Stimulated activated effector memory CD8-positive, alpha-beta T cell treated with anti-CD3 and anti-CD28 coated beads, Interleukin-12 subunit alpha, Interleukin-12 subunit beta, amount 100 ng/mL, for 72 hours (primary cell): ENCODE measurements around the gene TSPAN9.
A peak's percentile ranks its signal among the peaks of the same experiment; 100 is the strongest.

ENCODE experiments used
- ATAC-seq: fragments of 150-1000 bp; cut with Tn5 transposase; 2 replicates; pipeline ENCODE4 v1.10.0; 2021
- DNase-seq, 2 donors: peaks; one replicate each; pipeline ENCODE4 v3.0.0; 2021 to 2022; ENCODE audit warnings: low spot score in 2 of 2
- H3K27ac Mint-ChIP-seq: one replicate; pipeline ENCODE4 v1.8.0; 2022; ENCODE audit warnings: mild to moderate bottlenecking, mixed read lengths
- H3K36me3 Mint-ChIP-seq: one replicate; pipeline ENCODE4 v1.8.0; 2022; ENCODE audit warnings: mild to moderate bottlenecking, mixed read lengths
- H3K4me1 Mint-ChIP-seq: one replicate; pipeline ENCODE4 v1.8.0; 2022; ENCODE audit warnings: mixed read lengths
- H3K4me3 Mint-ChIP-seq: one replicate; pipeline ENCODE4 v1.8.0; 2022; ENCODE audit warnings: mild to moderate bottlenecking, mixed read lengths
- H3K9me3 Mint-ChIP-seq: one replicate; pipeline ENCODE4 v1.8.0; 2022; ENCODE audit warnings: mixed read lengths

The TSPAN9 gene

DNA sequence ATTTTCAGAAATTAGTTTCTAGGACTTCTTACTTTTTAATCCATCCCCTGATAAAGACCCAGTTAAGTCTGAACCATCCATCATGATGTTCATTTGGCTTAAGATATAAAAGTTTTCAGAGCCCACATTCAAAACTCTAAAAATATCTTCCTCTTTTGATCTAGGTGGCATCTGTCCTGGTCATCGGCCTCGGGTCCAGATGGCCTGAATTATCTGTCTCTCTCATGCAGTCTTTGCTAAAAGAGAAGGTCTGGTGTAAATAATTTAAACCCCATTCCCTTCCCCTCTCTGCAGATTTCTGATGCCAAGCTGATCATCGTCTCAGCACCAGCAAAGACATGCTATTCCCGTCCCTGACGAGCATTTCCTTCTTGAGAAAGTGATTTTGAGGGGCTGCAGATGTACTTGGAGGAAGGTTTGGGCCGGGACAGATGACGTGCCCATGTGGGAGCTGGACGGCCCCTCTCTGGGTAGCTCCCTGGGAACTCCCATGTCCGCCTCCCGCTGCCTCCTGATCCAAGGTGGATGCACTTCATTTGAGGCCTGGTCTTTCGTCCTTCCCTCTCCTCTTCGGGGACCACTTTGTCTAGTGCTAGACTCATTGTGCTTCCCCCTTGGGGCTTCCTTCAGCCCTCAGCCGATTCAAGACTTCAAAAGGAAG, 240.8 kb downstream of the TSPAN9 start:
- Mint-ChIP-seq H3K36me3 (no peaks in the 10 kb centered on the region), H3K9me3 (no peaks in the 10 kb centered on the region)
- ATAC-seq, result no peak

DNA sequence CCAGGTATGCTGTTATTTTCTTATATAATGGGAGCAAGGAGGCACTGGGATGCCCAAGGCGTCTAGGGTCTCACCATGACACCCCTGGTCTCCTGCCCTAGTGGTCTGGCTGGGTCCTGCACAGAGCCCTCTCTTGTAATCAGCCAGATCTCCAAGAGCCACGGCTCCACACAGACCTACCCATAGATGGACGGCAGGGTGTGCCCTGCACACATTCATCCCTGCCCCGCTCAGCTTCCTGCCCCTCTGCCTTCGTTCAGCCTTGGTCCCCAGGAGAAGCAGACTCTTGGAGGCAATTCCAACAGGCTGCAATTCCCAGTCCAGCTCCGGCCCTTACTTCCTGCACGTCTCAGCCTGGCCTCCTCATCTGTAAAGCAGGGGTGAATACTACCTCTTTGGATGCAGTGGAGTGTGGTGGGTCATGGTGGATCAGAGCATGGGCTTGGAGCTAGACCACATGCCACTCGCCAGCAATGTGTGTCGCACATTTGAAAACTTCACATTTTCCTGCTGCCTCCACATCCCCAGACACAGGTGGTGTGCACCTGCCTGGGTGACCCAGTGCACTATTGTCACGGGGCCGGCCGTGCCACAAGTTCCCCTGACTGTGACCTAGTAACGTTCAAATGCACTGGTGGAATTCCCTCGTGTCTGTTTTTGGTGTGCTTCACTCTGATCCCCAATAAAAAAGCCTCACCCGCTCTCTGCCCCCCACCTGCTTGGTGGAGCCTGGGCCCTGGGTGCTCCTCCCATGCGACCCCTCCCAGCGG, 242.7 kb downstream of the TSPAN9 start:
- Mint-ChIP-seq H3K9me3 (no peaks in the 10 kb centered on the region), H3K27ac (no peak overlapping the region), H3K4me1 (no peaks in the 10 kb centered on the region), H3K4me3 (no peak overlapping the region), H3K36me3 (no peaks in the 10 kb centered on the region)
- DNase-seq (no peak), ATAC-seq (peak; percentile 16)

More for the DNA sequence above, 240.8 kb downstream of the TSPAN9 start:
- H3K27ac Mint-ChIP-seq, result no peak overlapping the region
- no peak for DNase-seq
- no peaks in the 10 kb centered on the region for H3K4me1 Mint-ChIP-seq
- H3K4me3 Mint-ChIP-seq, result no peak overlapping the region

DNA sequence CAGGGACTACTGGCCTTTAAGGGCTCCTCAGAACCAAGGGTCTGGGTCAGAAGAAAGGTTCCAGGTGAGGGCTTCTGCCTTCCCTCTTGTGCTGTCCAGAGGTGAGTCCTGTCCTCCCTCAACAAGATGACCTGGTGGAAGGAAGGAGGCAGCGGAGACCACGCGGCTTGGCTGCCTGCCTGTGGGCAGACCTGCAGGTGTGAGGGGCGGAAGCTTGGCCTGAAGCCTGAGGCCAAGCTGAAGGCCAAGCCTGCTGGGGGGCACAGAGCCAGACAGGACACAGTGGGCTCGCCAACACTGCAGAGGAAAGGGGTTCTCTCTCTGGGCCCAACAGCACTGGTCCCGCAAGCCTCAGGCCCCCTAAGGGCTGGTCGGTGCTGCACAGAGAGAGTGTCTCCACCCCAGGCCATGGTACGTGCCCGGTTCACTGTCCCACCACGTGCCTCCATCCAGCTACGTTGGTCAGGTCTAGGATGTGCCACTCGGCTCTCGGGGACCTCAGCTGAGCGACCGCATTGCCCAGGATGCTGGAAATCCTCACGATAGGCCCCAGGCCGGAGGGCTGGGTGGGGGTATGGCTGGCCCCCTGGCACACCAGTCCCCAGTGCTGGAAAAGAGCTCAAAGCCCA, 243.8 kb downstream of the TSPAN9 start:
- Mint-ChIP-seq H3K4me1 (no peaks in the 10 kb centered on the region), H3K27ac (no peak overlapping the region), H3K4me3 (no peak overlapping the region), H3K9me3 (no peaks in the 10 kb centered on the region), H3K36me3 (no peaks in the 10 kb centered on the region)
- ATAC-seq, result no peak
- no peak for DNase-seq

DNA sequence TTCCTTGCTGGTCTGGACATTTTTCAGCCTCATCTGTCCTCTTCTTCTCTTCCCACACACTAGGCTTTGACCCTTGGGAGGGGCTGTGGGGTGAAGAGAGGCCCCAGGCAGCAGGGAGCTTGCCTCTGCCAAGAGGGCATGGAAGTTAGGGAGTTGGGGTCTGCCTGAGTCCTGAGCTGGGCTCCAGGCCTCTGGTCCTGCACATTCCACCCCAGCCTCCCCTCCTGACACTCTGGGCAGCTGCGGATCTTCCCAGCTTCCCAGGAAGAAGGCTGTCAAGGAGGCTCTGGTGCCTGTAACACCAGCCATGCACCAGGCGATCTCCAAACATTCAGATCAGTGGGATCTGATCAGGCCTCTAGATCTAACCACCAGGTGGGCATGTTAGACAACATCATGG, 244.7 kb downstream of the TSPAN9 start:
- Mint-ChIP-seq H3K27ac (no peak overlapping the region), H3K36me3 (no peaks in the 10 kb centered on the region), H3K4me1 (no peaks in the 10 kb centered on the region), H3K4me3 (no peak overlapping the region), H3K9me3 (no peaks in the 10 kb centered on the region)
- no peak for DNase-seq
- ATAC-seq, result no peak

DNA sequence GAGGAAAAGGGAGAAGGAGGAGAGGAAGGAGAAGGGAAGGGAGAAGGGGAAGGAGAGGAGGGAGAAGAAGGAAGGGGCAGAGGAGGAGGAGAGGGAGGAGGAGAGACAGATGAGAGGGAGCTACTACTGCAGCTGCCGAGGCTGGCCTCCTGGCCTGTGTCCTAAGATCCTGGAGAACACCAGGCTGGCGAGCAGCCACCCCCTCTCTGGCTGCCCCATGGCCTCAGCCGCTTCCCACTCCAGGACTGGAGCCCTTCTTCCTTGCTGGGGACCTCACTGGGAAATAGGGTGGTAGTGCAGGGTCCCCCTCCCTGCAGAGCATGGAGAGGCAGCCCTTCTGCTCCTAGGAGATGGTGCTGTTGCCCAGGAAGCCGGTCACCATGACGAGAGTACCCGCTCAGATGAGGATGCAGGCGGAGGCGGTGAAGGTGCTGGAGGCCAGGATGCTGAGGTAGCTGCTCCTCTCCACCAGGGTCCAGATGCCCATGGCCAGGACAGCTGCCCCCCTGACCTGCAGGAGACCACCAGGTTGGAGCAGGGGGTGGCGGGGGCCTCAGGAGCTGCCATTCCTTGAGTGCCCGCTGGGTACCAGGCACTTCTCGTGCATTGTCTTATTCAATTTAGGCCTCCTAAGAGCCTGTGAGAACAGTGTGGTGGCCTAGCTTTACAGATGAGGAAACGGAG, 246.0 kb downstream of the TSPAN9 start:
- H3K36me3 Mint-ChIP-seq, result no peaks in the 10 kb centered on the region
- H3K27ac Mint-ChIP-seq, result no peak overlapping the region
- DNase-seq, result no peak
- ATAC-seq, result no peak
- H3K9me3 Mint-ChIP-seq, result no peaks in the 10 kb centered on the region
- no peak overlapping the region for H3K4me3 Mint-ChIP-seq
- H3K4me1 Mint-ChIP-seq, result no peaks in the 10 kb centered on the region

DNA sequence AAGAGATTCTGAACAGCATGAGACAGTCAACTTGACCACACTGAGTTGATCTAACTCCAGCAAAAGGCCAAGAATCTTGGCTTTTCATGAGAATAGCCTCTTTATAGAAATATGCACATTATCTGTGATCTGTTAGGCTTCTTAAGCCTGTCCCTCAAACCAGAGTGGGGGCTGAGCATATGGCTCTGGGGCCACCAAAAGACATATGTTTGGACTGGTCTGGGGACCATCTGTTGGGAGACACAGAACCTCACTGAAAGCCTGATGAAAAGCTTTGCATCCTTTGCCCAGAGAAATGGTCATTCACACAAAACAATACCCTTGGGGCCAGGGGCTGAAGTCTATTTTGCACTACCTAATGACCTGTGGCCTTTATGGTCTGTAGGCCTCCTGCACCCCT, 248.6 kb downstream of the TSPAN9 start:
- ATAC-seq, result no peak
- Mint-ChIP-seq H3K36me3 (no peaks in the 10 kb centered on the region), H3K4me1 (no peaks in the 10 kb centered on the region), H3K9me3 (no peaks in the 10 kb centered on the region), H3K4me3 (no peak overlapping the region), H3K27ac (no peak overlapping the region)
- DNase-seq, result no peak

DNA sequence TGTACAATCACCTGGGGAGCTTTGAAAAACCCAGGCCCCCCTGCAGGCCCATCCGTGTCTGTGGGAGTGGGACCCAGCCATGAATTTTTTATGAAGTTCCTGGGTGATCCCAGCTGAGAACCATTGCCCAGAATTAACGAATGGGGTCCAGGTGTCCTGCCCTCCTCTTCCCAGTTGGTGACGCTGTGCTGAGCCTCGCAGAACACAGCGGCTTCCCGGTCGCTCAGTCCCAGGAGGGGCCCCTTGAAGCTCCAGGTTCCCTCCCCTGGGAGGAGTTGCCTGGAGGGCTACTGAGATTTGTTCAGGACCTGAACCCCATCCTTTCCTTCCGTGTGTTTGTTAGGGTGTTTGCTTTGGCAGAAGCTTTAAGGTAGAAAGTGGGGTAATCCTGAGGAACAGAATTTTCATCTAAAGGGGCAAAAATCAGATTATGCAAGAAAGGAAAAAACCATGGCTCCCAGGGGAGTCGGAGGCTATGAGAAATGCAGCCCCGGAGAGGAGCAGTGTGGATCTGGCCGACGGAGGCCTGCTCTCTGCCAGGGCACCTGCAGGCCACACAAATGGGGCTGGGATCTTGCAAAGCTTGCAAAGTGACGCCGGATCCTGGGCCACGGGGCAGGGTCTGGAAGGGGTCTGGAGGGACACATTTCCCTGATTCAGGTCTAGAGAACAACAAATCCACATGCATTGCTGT, 249.1 kb downstream of the TSPAN9 start:
- Mint-ChIP-seq H3K4me1 (no peaks in the 10 kb centered on the region), H3K27ac (no peak overlapping the region), H3K36me3 (no peaks in the 10 kb centered on the region), H3K4me3 (no peak overlapping the region), H3K9me3 (no peaks in the 10 kb centered on the region)
- DNase-seq (no peak), ATAC-seq (no peak)

DNA sequence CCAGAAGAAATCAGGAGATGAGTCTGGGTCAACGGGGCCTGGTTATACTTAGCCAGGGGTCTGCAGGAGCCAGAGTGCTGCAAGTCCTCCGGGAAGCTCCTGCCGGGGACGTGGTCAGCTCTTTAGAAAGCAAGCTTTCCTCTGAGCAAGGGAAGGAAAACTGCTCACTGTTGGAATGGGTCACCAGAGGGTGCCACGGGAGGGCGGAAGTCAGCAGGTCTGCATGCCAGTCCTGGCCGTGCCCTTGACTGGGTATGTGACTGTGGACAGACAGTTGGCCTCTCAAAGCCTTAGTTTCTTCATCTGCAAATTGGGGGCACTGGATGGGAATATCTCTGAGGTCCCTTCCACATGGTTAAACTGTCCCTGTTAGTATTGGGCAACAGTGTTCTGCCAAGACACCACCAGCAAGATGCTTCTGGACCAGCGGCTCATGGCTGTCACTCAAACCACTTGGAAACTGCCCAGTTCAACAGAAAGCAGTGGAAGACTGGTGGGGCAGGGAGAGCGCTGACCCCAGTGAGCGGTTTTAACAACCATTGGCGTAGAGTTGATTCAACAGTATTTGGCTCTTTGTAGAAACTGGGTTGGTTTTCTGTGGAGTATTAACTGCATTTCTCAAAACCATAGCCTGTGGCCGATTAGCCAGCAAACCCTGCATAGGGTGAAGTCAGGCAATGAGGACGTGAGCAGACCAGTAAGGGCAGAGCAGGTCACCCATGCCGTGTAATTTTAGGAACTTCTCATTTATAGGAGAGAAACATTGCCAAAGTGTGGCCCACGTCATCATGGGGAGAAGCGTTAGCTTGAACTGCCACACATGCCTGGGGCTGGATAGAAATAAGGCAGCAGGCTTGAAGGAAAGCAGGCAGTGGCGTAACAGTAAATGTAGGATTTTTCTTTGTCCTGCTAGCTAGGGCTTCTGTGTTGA, 249.9 kb downstream of the TSPAN9 start:
- Mint-ChIP-seq H3K9me3 (no peaks in the 10 kb centered on the region), H3K36me3 (no peaks in the 10 kb centered on the region)
- ATAC-seq, result no peak

DNA sequence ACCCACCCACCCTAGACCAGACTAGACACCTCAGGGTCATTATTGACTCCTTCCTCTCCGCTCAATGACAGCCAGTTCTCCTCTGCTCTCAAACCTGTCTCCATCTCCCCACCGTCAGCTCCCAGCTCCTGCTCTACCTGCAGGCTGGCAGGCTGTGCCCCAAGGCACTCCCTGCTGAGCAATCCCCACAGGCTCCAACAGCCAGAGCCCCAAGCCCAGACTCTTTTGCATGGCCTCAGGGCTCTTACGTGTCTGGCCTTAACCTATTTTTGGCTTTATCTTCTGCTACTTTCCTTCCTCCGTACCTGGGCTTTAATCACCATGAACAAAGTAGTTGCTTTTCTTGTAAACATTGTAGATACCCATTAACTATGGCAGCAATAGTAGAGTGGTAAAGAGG, 250.9 kb downstream of the TSPAN9 start:
- Mint-ChIP-seq H3K9me3 (no peaks in the 10 kb centered on the region), H3K36me3 (no peaks in the 10 kb centered on the region), H3K4me3 (no peak overlapping the region), H3K4me1 (no peaks in the 10 kb centered on the region), H3K27ac (no peak overlapping the region)
- ATAC-seq (no peak), DNase-seq (no peak)

More for the DNA sequence above, 249.9 kb downstream of the TSPAN9 start:
- no peak for DNase-seq
- Mint-ChIP-seq H3K4me1 (no peaks in the 10 kb centered on the region), H3K4me3 (no peak overlapping the region), H3K27ac (no peak overlapping the region)

DNA sequence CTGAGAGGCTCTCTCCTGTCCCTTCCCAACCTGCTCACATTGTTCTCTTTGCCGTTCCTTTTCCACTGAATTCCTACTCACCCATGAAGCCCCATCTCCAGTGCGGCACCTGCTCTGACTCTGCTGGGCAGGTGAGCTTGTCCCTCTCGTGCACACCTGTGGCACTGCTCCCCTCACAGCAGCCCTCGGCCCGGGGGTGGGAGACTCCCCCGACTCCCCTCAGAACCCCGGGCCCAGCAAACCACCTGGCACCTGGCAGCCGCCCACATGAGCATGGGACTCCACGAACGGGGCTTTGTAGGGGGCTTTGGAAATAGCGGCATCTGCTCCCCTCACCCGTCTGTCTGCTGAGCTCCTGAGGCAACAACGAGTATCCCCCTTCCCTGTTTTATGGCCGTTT, 251.4 kb downstream of the TSPAN9 start:
- Mint-ChIP-seq H3K9me3 (no peaks in the 10 kb centered on the region), H3K4me3 (no peak overlapping the region), H3K27ac (no peak overlapping the region), H3K4me1 (no peaks in the 10 kb centered on the region), H3K36me3 (no peaks in the 10 kb centered on the region)
- DNase-seq (no peak), ATAC-seq (no peak)

DNA sequence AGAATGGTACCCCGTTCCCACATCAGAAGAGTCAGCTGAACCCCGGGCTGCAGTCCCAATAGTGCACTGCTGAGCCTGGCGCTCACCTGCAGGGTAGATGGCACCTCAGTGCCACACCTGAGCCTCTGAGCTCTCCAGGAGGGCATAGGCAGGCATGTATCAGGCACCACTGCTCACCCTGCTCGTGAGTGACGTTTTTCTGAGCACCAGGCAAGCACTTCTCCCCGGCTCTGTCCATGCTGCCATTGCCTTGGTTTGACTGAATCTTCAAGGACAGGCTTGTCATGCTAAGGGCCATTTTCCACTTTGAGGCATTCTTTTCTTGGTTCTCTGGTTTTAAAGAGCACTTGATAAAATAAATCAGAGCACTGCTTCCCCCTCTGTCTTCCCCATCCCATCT, 252.2 kb downstream of the TSPAN9 start:
- no peaks in the 10 kb centered on the region for H3K9me3 Mint-ChIP-seq
- H3K27ac Mint-ChIP-seq, result no peak overlapping the region
- DNase-seq (no peak), ATAC-seq (no peak)
- H3K4me3 Mint-ChIP-seq, result no peak overlapping the region
- no peaks in the 10 kb centered on the region for H3K36me3 Mint-ChIP-seq
- no peaks in the 10 kb centered on the region for H3K4me1 Mint-ChIP-seq

DNA sequence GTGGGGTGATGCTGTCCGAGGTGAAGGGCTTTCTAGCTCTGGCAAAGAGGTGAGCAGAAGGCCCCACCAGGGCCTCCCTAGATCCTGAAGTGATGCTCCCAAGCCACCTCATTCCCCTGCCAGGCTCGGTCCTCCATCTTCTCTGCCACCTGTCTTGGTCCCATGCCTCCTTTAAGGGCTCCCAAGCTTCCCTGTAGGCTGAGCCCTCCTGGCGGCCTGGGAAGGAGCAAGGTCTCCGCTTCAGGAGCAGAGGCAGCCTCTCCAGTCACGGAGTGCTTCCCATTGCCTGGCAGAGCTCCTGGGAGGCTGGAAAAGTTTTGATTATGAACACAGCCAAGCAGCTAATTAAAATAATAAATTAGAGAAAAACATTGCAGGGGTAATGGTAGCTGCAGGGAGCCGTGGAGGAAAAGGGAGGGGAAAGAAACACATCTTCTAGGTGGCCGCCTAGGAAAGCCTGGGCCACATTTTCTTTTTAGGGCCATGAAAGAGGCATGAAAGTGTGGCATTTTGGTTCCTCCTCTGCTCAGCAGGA, 253.9 kb downstream of the TSPAN9 start:
- no peaks in the 10 kb centered on the region for H3K4me1 Mint-ChIP-seq
- no peaks in the 10 kb centered on the region for H3K36me3 Mint-ChIP-seq
- DNase-seq (no peak), ATAC-seq (no peak)
- H3K4me3 Mint-ChIP-seq, result no peak overlapping the region
- no peak overlapping the region for H3K27ac Mint-ChIP-seq
- no peaks in the 10 kb centered on the region for H3K9me3 Mint-ChIP-seq

DNA sequence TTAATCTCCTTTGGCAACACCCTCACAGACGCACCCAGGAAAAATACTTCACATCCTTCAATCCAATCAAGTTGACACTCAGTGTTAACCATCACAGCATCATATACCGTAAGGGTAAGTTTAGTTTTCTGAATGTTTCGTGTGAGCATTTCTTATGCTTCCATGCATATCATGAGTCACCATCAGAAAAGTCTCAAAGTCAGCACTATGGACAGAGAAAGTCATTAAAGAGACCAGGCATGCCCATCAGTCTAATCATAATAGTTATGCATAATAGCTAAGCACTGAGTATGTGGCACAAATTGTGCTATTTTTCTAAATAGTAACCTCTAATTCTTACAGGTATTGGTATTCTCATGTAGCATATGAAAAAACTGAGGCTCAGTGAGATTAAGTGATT, 255.0 kb downstream of the TSPAN9 start:
- no peak for DNase-seq

DNA sequence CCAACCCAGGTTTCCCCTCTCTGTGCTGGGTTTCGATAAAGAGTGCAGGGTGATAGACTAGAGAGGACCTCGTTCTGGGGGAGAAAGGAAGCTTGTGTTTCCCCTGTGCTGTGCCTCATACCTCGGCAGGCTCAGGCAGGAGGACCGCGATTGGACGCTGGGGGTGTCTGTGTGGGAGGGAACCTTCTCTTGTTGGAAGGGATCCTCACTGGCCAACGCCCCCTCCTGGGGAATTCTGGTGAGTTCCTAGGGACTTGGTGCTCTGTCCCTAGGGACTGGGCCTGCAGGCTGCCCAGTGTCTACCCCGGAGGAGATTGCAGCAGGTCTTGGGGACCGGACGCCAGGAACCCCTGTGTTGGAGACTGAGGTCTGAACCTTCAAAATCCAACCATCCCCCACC, 256.4 kb downstream of the TSPAN9 start:
- Mint-ChIP-seq H3K4me3 (no peak overlapping the region), H3K36me3 (no peaks in the 10 kb centered on the region), H3K9me3 (no peaks in the 10 kb centered on the region), H3K4me1 (no peaks in the 10 kb centered on the region), H3K27ac (no peak overlapping the region)
- DNase-seq, result no peak
- ATAC-seq, result no peak

More for the DNA sequence above, 255.0 kb downstream of the TSPAN9 start:
- no peaks in the 10 kb centered on the region for H3K36me3 Mint-ChIP-seq
- H3K27ac Mint-ChIP-seq, result no peak overlapping the region
- no peaks in the 10 kb centered on the region for H3K4me1 Mint-ChIP-seq
- no peak overlapping the region for H3K4me3 Mint-ChIP-seq
- no peak for ATAC-seq
- H3K9me3 Mint-ChIP-seq, result no peaks in the 10 kb centered on the region
